HepG2 (cell line): ENCODE data around the gene STIM2. TPM values are rescaled to one million over a fixed set of nuclear protein-coding genes. Genes with fewer than 3 reads are reported as not detected.

ENCODE experiments used
- ATAC-seq: fragments of 200-7000 bp; cut with Tn5 transposase; 3 replicates; pipeline ENCODE4 v1.9.1; 2020; ENCODE audit warnings: mild to moderate bottlenecking, moderate library complexity
- BruUV-seq: library from RNA; stranded (reverse); fragments of 400-500 nt; replicated peaks from 2 replicates; lab custom pipeline; 2021; lab: Mats Ljungman, UMichigan
- CTCF ChIA-PET: fragments of 300-600 bp; formaldehyde crosslinking; extraction: SDS; loops from one replicate; lab custom pipeline; 2021; ENCODE audit warnings: low total read pairs, inconsistent platforms, low intra/inter-chr PET ratio; lab: Yijun Ruan, JAX
- POLR2A ChIA-PET: fragments of 350-600 bp; sonication (Branson Sonifier 250); formaldehyde crosslinking; loops from one replicate; lab custom pipeline; 2020; ENCODE audit warnings: antibody characterized with exemption, inconsistent platforms; lab: Yijun Ruan, JAX
- DNase-seq: peaks from one replicate; pipeline ENCODE4 v3.0.0-alpha.2; 2015; ENCODE audit warnings: low spot score
- FAIRE-seq: peaks from 3 replicates; lab custom pipeline; 2011; peaks lifted over from hg19 to GRCh38; lab: Jason Lieb, UNC
- H2AFZ ChIP-seq: one replicate; pipeline ENCODE4 v1.6.1; 2011; ENCODE audit warnings: low read length, inconsistent platforms
- H3K27ac ChIP-seq: fragments of 300-600 bp; 3 replicates; pipeline ENCODE4 v1.8.0; 2011; ENCODE audit warnings: mixed run types, mild to moderate bottlenecking, mixed read lengths, low read length, inconsistent platforms; ENCODE audit not compliant: insufficient read depth; ENCODE audit errors: extremely low read length
- H3K27me3 ChIP-seq, 2 experiments: fragments of 200-600 bp in 1 of 2; 2 replicates in 1 of 2; 3 replicates in 1 of 2; pipeline versions ENCODE4 v1.6.0 to v1.8.0; 2011; ENCODE audit warnings: low read length in 2 of 2, mild to moderate bottlenecking in 2 of 2, moderate library complexity in 2 of 2, inconsistent platforms in 1 of 2; ENCODE audit not compliant: insufficient read depth in 2 of 2, control insufficient read depth in 1 of 2
- H3K36me3 ChIP-seq, 2 experiments: fragments of 200-600 bp in 1 of 2; replicated peaks in 1 of 2; 2 replicates in 1 of 2; 3 replicates in 1 of 2; pipeline versions ENCODE4 v1.5.1 to v1.8.0; 2011; ENCODE audit warnings: low read length in 2 of 2, inconsistent platforms in 1 of 2; ENCODE audit not compliant: insufficient read depth in 2 of 2, control insufficient read depth in 1 of 2
- H3K4me1 ChIP-seq: 2 replicates; pipeline ENCODE4 v1.5.1; 2012; ENCODE audit warnings: low read length, inconsistent platforms; ENCODE audit not compliant: insufficient read depth
- H3K4me2 ChIP-seq: 2 replicates; pipeline ENCODE4 v1.6.0; 2011; ENCODE audit warnings: low read depth, low read length, inconsistent platforms
- H3K4me3 ChIP-seq, 3 experiments: fragments of 200-600 bp in 1 of 3; sonication (generic), shearing (Covaris generic) in 1 of 3; replicated peaks in 1 of 3; 2 replicates each; pipeline ENCODE4 v1.5.1; 2011 to 2016; ENCODE audit warnings: low read length in 3 of 3, inconsistent platforms in 2 of 3, low read depth in 2 of 3, mild to moderate bottlenecking in 2 of 3, control low read depth in 1 of 3, mixed read lengths in 1 of 3; ENCODE audit not compliant: insufficient read depth in 1 of 3
- H3K79me2 ChIP-seq: one replicate; pipeline ENCODE4 v1.6.1; 2011; ENCODE audit warnings: low read length, inconsistent platforms; ENCODE audit not compliant: insufficient read depth
- H3K9ac ChIP-seq: 2 replicates; pipeline ENCODE4 v1.6.0; 2011; ENCODE audit warnings: mild to moderate bottlenecking, low read depth, low read length, inconsistent platforms; ENCODE audit not compliant: insufficient read depth
- H3K9me3 ChIP-seq: 2 replicates; pipeline ENCODE4 v1.5.1; 2012; ENCODE audit warnings: mild to moderate bottlenecking, low read length
- H4K20me1 ChIP-seq: 2 replicates; pipeline ENCODE4 v1.6.0; 2011; ENCODE audit warnings: inconsistent platforms, mild to moderate bottlenecking, low read length, moderate library complexity; ENCODE audit not compliant: insufficient read depth
- AGO1 ChIP-seq: fragments of 200-400 bp; formaldehyde crosslinking; IDR thresholded peaks from 2 replicates; pipeline ENCODE4 v1.6.1; 2017; ENCODE audit warnings: mild to moderate bottlenecking, low read depth, low read length, moderate library complexity; ENCODE audit not compliant: poor library complexity, severe bottlenecking
- BRF2 ChIP-seq: sonication (generic); formaldehyde crosslinking; IDR thresholded peaks from 2 replicates; pipeline ENCODE4 v1.8.1; 2022; ENCODE audit warnings: mild to moderate bottlenecking, missing genetic modification reagents
- DR1 ChIP-seq: sonication (generic); formaldehyde crosslinking; IDR thresholded peaks from 2 replicates; pipeline ENCODE4 v1.8.0; 2021; ENCODE audit warnings: mild to moderate bottlenecking, missing genetic modification reagents, inconsistent platforms
- DRAP1 ChIP-seq: IDR thresholded peaks from 2 replicates; pipeline ENCODE4 v1.6.1; 2016; ENCODE audit warnings: missing genetic modification reagents, missing compliant biosample characterization
- FOXP4 ChIP-seq: sonication (generic); formaldehyde crosslinking; IDR thresholded peaks from 2 replicates; pipeline ENCODE4 v1.4.0; 2020; ENCODE audit warnings: missing genetic modification reagents
- HINFP ChIP-seq: sonication (generic); formaldehyde crosslinking; IDR thresholded peaks from 2 replicates; pipeline ENCODE4 v1.4.0; 2020; ENCODE audit warnings: low read depth, mild to moderate bottlenecking, missing genetic modification reagents
- NFE2 ChIP-seq: sonication (generic); formaldehyde crosslinking; IDR thresholded peaks from 2 replicates; pipeline ENCODE4 v1.4.0; 2020; ENCODE audit warnings: missing genetic modification reagents
- NFYC ChIP-seq: IDR thresholded peaks from 2 replicates; pipeline ENCODE4 v1.6.1; 2016; ENCODE audit warnings: missing genetic modification reagents, missing compliant biosample characterization
- PAWR ChIP-seq: sonication (generic); formaldehyde crosslinking; IDR thresholded peaks from 2 replicates; pipeline ENCODE4 v1.4.0; 2020; ENCODE audit warnings: missing genetic modification reagents, mild to moderate bottlenecking, borderline replicate concordance
- SNAPC2 ChIP-seq: sonication (generic); formaldehyde crosslinking; IDR thresholded peaks from 2 replicates; pipeline ENCODE4 v1.8.1; 2022; ENCODE audit warnings: mild to moderate bottlenecking, missing genetic modification reagents
- SNAPC5 ChIP-seq: sonication (generic); formaldehyde crosslinking; IDR thresholded peaks from 2 replicates; pipeline ENCODE4 v1.8.1; 2023; ENCODE audit warnings: mild to moderate bottlenecking, missing genetic modification reagents, borderline replicate concordance
- TFDP2 ChIP-seq: sonication (generic); formaldehyde crosslinking; IDR thresholded peaks from 2 replicates; pipeline ENCODE4 v1.4.0; 2020; ENCODE audit warnings: missing genetic modification reagents
- ZNF232 ChIP-seq: sonication (generic); formaldehyde crosslinking; IDR thresholded peaks from 2 replicates; pipeline ENCODE4 v1.4.0; 2020; ENCODE audit warnings: missing genetic modification reagents, borderline replicate concordance
- ZNF614 ChIP-seq: IDR thresholded peaks from 2 replicates; pipeline ENCODE4 v1.6.1; 2018; ENCODE audit warnings: missing biosample characterization, missing genetic modification reagents, inconsistent platforms, borderline replicate concordance
- ZNF678 ChIP-seq: sonication (generic); formaldehyde crosslinking; IDR thresholded peaks from 2 replicates; pipeline ENCODE4 v1.4.0; 2020; ENCODE audit warnings: mild to moderate bottlenecking, missing genetic modification reagents
- ZNF749 ChIP-seq: sonication (generic); formaldehyde crosslinking; IDR thresholded peaks from 2 replicates; pipeline ENCODE4 v1.8.0; 2022; ENCODE audit warnings: mild to moderate bottlenecking, missing genetic modification reagents, moderate library complexity, borderline replicate concordance
- ZNF780A ChIP-seq: sonication (generic); formaldehyde crosslinking; IDR thresholded peaks from 2 replicates; pipeline ENCODE4 v1.8.0; 2022; ENCODE audit warnings: mild to moderate bottlenecking, missing genetic modification reagents, moderate library complexity
- WGBS: methylation state at CpG from one replicate; pipeline ENCODE4 v1.1.6; 2017; ENCODE audit warnings: low lambda C conversion rate; 5-methylcytosine and 5-hydroxymethylcytosine counted together
- in situ Hi-C: cut with HindIII; loops from 2 replicates; pipeline ENCODE4 v1.10.0; 2017; ENCODE audit warnings: low pct_unique_long_range_greater_than_20kb; ENCODE audit not compliant: extremely low pct_ligation_motif_present
- intact Hi-C: fragments of 100-400 bp; cut with micrococcal nuclease; formaldehyde crosslinking; loops from one replicate; pipeline ENCODE4 v1.10.0; 2022; ENCODE audit not compliant: unreplicated experiment
- polyA plus RNA-seq, 8 experiments: library from polyadenylated mRNA; depleted of rRNA in 3 of 8; stranded (reverse) in 7 of 8; unstranded in 1 of 8; fragments of >200 nt; fragmentation: Illumina TruSeq in 4 of 8; extraction: Trizol in 4 of 8; gene quantifications; 2 replicates each; pipeline versions ENCODE4 v1.2.1 to v1.2.3, GENCODE V29; 2011 to 2016; ENCODE audit warnings: low read depth in 4 of 8, missing spikeins in 1 of 8, mixed read lengths in 1 of 8; ENCODE audit not compliant: insufficient read depth in 1 of 8
- total RNA-seq, 5 experiments: library from RNA; depleted of rRNA; stranded (reverse); fragments of >200 nt; fragmentation: Illumina TruSeq; extraction: Trizol; gene quantifications; 2 replicates each; pipeline ENCODE4 v1.2.3, GENCODE V29; 2016; ENCODE audit warnings: low read depth in 1 of 5

The STIM2 gene
- total and polyA plus RNA-seq, 2 of the 13 experiments (the other 11 are each of a cell fraction or from before 2014, with no cell fraction given), result 19.3 to 19.4 TPM

- no peak for TF ChIP-seq DR1 (CRISPR knock-in tag)
- TF ChIP-seq DRAP1 (CRISPR knock-in tag), result no peak
- no peak for TF ChIP-seq ZNF780A (CRISPR knock-in tag)
- no peak for TF ChIP-seq FOXP4 (CRISPR knock-in tag)
- TF ChIP-seq NFYC, result no peak
- TF ChIP-seq AGO1, result no peak
- TF ChIP-seq PAWR (CRISPR knock-in tag), result no peak
- TF ChIP-seq HINFP (CRISPR knock-in tag), result no peak
Measured at GRCh38 chr4:26819478-26820095, 41.1 kb upstream of the STIM2 start (continued).

GRCh38 chr4:26820346-26820745, 40.3 kb upstream of the STIM2 start:
- H3K27ac ChIP-seq, result no peak overlapping the region
- no peak for FAIRE-seq
- no peak overlapping the region for H2AFZ ChIP-seq
- POLR2A ChIA-PET, result interaction anchor here (0.5 kb wide), 1 partner anchor 40 kb away, joined by 3 read pairs; the partner anchor contains the start of gene STIM2
- ATAC-seq, result no peak
- peaks cover 11% of the 10 kb centered on the region for H3K9me3 ChIP-seq
- CTCF ChIA-PET, result no interaction called here
- no peak overlapping the region for H3K9ac ChIP-seq
- no peaks in the 10 kb centered on the region for H3K36me3 ChIP-seq
- H3K27me3 ChIP-seq, result no peaks in the 10 kb centered on the region
- no peak overlapping the region for H3K4me3 ChIP-seq
- in situ Hi-C loops (loop anchor here (5.0 kb wide), 1 partner anchor 37 kb away; no protein-coding TSS in a partner anchor), intact Hi-C loops (no loop called here)
- no peak overlapping the region for H3K4me2 ChIP-seq
- BruUV-seq, result no TSS peak
- H4K20me1 ChIP-seq, result no peaks in the 10 kb centered on the region
- H3K79me2 ChIP-seq, result no peaks in the 10 kb centered on the region
- peaks cover 43% of the 10 kb centered on the region for H3K4me1 ChIP-seq
- WGBS, result 81% methylated on average over 1 of the region's 1 CpG
- no peak for DNase-seq
- TF ChIP-seq ZNF678 (CRISPR knock-in tag) (no peak), SNAPC2 (CRISPR knock-in tag) (no peak), TFDP2 (CRISPR knock-in tag) (no peak), SNAPC5 (CRISPR knock-in tag) (no peak), BRF2 (CRISPR knock-in tag) (no peak), ZNF614 (CRISPR knock-in tag) (no peak), ZNF749 (CRISPR knock-in tag) (no peak), NFE2 (no peak), ZNF232 (CRISPR knock-in tag) (no peak)
